HepG2 (cell line): ENCODE results near the gene KRTAP5-10.

Experiments
- BRF2 ChIP-seq: sonication (generic); formaldehyde crosslinking; IDR thresholded peaks from 2 replicates; pipeline ENCODE4 v1.8.1; 2022; ENCODE audit warnings: mild to moderate bottlenecking, missing genetic modification reagents
- CTCF ChIP-seq: sonication (generic); formaldehyde crosslinking; IDR thresholded peaks from 2 replicates; pipeline ENCODE4 v1.5.0; 2020; ENCODE audit warnings: mild to moderate bottlenecking, missing genetic modification reagents, moderate library complexity
- FOXK2 ChIP-seq: fragments of 450-650 bp; IDR thresholded peaks from 2 replicates; pipeline ENCODE4 v1.6.1; 2016
- HNRNPK ChIP-seq: fragments of 200-400 bp; formaldehyde crosslinking; IDR thresholded peaks from 2 replicates; pipeline ENCODE4 v1.6.1; 2018; ENCODE audit warnings: low read length, low read depth, moderate library complexity, mild to moderate bottlenecking; ENCODE audit not compliant: poor library complexity, severe bottlenecking
- MYNN ChIP-seq: sonication (generic); formaldehyde crosslinking; IDR thresholded peaks from 2 replicates; pipeline ENCODE4 v1.4.0; 2020; ENCODE audit warnings: mild to moderate bottlenecking, low read depth, missing genetic modification reagents
- PBX3 ChIP-seq: sonication (generic); formaldehyde crosslinking; IDR thresholded peaks from 2 replicates; pipeline ENCODE4 v1.8.1; 2023; ENCODE audit warnings: missing genetic modification reagents, inconsistent platforms, borderline replicate concordance
- POLR2AphosphoS2 ChIP-seq: IDR thresholded peaks from 2 replicates; pipeline ENCODE4 v1.6.1; 2011; ENCODE audit warnings: low read depth, low read length, improper control_type of control experiment
- POLR2AphosphoS5 ChIP-seq: IDR thresholded peaks from 2 replicates; pipeline ENCODE4 v1.6.1; 2012; ENCODE audit warnings: low read depth, low read length
- SALL2 ChIP-seq: sonication (generic); formaldehyde crosslinking; IDR thresholded peaks from 2 replicates; pipeline ENCODE4 v1.8.1; 2023; ENCODE audit warnings: mild to moderate bottlenecking, missing genetic modification reagents, inconsistent platforms
- SRSF9 ChIP-seq: fragments of 200-400 bp; formaldehyde crosslinking; IDR thresholded peaks from 2 replicates; pipeline ENCODE4 v1.6.1; 2018; ENCODE audit warnings: borderline replicate concordance, mild to moderate bottlenecking, low read depth, low read length; ENCODE audit not compliant: insufficient read depth, poor library complexity, severe bottlenecking
- ZNF678 ChIP-seq: sonication (generic); formaldehyde crosslinking; IDR thresholded peaks from 2 replicates; pipeline ENCODE4 v1.4.0; 2020; ENCODE audit warnings: mild to moderate bottlenecking, missing genetic modification reagents

- TF ChIP-seq BRF2 (CRISPR knock-in tag): no peak
- TF ChIP-seq MYNN: no peak
- TF ChIP-seq PBX3 (CRISPR knock-in tag): no peak
- TF ChIP-seq HNRNPK: no peak
- TF ChIP-seq CTCF (CRISPR knock-in tag): no peak
- TF ChIP-seq SRSF9: no peak
- no peak for TF ChIP-seq SALL2 (CRISPR knock-in tag)
- TF ChIP-seq POLR2AphosphoS5: no peak
- no peak for TF ChIP-seq POLR2AphosphoS2
- no peak for TF ChIP-seq FOXK2
- TF ChIP-seq ZNF678: no peak
Measured at GRCh38 chr11:71538666-71538990, 26.7 kb upstream of the KRTAP5-10 start.
